ENCODE measurements around the gene MCTP2. TPM values are rescaled to one million over a fixed set of nuclear protein-coding genes. Genes with fewer than 3 reads are reported as not detected.

MCTP2 gene
- total RNA-seq, 1 donor = 3.9 TPM

DNA sequence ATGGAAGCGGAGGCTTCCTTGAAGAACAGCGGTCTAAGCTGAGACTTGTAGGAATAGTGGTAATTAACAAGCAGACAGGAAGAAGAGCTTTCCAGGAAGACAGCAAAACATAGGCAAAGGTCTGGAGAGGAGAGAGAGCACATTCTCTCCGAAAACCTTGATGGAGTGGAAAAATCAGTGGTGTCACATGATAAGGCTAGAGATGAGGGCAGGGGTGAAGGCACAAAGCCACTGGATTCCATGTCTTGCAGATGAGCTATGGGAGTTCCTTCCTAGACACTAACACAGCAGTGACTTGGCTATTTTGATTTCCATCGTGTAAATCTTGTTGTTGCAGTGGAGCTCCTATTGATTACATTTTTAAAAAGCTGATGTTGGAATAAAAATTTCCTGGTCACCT, 132.0 kb downstream of the MCTP2 start:
- H3K4me3 ChIP-seq (ENCODE audit: low read depth, low read length) = no peak overlapping the region
- DNase-seq (ENCODE audit: low read depth) = no peak
- TF ChIP-seq, protein P1, sequence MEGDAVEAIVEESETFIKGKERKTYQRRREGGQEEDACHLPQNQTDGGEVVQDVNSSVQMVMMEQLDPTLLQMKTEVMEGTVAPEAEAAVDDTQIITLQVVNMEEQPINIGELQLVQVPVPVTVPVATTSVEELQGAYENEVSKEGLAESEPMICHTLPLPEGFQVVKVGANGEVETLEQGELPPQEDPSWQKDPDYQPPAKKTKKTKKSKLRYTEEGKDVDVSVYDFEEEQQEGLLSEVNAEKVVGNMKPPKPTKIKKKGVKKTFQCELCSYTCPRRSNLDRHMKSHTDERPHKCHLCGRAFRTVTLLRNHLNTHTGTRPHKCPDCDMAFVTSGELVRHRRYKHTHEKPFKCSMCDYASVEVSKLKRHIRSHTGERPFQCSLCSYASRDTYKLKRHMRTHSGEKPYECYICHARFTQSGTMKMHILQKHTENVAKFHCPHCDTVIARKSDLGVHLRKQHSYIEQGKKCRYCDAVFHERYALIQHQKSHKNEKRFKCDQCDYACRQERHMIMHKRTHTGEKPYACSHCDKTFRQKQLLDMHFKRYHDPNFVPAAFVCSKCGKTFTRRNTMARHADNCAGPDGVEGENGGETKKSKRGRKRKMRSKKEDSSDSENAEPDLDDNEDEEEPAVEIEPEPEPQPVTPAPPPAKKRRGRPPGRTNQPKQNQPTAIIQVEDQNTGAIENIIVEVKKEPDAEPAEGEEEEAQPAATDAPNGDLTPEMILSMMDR (IDR thresholded peaks at IDR 0.05; ENCODE audit: insufficient read depth, low read length) = no peak

DNA sequence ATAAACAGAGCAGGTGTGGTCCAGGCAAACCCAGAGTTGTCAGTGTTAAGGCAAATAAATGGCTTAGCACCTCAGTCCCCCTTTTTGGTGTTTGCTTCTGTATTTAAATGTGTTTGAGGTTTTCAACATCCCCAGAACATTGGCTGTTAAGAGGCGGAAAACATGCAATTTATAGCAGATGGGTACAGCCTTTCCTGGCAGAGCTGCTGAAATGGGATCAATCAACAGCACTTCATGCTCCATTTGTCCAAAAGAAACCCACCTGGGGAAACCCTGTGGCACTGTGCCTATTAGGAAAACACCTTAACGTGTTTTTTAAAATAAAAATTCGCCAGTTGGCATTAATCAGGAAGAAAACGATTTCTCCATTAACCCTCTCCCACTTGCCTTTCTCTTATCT, 135.4 kb downstream of the MCTP2 start:
- TF ChIP-seq, protein P1 (IDR thresholded peaks at IDR 0.05; ENCODE audit: insufficient read depth, low read length) = no peak
- no peak overlapping the region for H3K4me3 ChIP-seq (ENCODE audit: low read depth, low read length)
- no peak for DNase-seq (ENCODE audit: low read depth)

DNA sequence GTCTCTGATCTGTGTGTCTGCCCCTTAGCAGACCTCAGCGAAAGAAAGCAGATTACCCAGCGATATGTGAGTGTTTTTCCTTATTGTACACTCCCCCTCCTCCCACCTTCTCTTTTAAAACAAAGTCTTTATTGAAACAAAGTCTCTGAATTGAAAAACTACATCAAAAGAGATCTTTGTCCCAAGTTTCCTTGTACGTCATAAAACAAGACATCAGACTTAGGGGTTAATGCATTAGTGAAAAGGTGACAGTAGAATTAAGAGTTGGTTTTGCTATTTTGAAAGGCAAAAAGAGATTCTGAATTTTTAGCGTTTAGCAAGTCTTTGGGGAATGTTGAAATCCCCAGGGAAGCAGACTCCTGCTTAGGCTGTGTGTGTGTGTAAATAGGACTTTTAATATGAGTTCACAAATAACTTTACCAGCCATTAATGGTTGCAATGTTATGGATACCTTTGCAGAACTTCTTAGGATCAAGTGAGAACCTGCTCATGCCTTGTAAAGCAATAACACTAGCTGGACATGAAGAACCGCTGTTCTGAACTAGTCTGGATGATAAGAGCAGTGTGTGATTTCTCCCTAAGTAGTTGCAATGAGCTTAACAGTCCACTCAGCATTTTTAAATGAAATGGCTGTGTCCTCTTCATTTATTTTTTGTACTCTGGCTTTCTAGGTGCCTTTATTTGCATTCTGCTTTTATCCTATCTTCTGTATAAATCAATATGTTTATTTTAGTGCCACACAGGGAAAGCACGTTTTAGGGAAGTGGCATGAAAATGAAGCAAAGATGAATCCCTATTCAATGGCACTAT, 136.6 kb downstream of the MCTP2 start:
- no peak for DNase-seq (ENCODE audit: low read depth)
- no peak overlapping the region for H3K4me3 ChIP-seq (ENCODE audit: low read depth, low read length)
- TF ChIP-seq, protein P1 (IDR thresholded peaks at IDR 0.05; ENCODE audit: insufficient read depth, low read length) = no peak

DNA sequence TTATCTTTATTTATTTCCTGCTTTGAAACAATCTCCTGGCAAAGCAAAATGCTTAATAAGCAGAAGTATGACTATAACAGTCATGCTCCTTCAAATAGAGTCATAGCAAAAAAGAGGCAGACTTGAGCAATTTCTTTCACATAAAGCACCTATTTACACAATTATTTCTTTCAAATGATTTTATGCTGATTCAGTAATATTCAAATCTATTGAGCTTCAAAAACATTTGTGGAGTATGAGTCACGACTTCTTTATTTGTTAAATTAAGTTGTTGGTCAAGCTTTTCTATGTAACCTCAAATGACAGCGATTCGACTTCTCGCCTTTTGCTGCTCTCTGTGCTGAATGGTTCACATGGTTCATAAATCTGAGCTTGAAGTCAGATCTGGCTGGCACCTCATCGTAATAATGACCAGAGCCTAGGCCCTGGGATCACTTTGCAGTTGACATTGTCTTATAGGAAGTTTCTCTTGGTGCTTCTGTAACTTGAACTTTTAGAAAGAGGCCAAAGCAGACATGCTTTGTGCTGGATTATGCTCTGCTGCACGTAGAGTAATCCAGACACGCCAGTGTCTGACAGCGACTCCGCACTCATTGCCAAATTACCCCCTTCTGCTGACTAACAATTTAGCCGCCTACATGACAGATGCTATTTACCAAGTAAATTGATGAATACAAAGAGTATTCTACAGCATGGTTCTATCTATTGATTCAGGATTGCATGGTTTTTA, 139.0 kb downstream of the MCTP2 start:
- H3K4me3 ChIP-seq (ENCODE audit: low read depth, low read length) = no peak overlapping the region
- TF ChIP-seq, protein P1 (IDR thresholded peaks at IDR 0.05; ENCODE audit: insufficient read depth, low read length) = no peak
- no peak for DNase-seq (ENCODE audit: low read depth)

DNA sequence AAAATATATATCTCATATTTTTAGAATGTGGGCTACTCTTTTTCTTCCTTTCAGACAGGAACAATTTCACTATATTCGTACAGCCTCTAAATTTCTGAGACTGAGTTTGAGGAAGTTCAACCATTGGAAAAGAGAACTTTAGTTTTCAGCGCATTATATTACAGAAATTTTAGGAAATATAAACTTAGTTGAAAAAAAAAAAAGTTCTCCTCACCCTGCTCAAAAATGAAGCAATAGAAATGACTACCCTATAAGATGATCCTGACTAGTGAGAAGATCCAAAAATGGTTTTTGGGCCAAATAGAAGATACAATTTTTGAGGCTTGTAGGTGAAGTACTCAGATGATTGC, 139.6 kb downstream of the MCTP2 start:
- no peak overlapping the region for H3K4me3 ChIP-seq (ENCODE audit: low read depth, low read length)
- DNase-seq (ENCODE audit: low read depth) = no peak
- TF ChIP-seq, protein P1 (IDR thresholded peaks at IDR 0.05; ENCODE audit: insufficient read depth, low read length) = no peak

DNA sequence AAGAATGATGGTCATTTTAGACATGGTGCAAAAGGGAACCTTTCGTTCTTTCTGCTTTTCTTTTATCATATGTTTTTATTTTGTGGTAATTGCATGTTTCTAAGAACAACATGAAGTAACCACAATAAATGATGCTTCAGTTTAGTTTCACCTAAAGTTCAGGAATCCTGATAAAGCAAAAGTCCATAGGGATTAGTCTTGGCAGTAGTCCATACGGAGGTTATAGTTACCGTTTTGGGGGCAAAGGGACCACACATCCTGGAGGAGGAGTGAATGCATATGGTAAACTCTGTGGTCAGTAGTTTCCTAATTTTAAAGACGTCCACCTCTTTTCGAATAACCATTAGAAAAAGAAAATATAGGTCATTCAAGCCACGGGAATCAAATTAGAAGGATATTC, 141.5 kb downstream of the MCTP2 start:
- no peak overlapping the region for H3K4me3 ChIP-seq (ENCODE audit: low read depth, low read length)
- TF ChIP-seq, protein P1 (IDR thresholded peaks at IDR 0.05; ENCODE audit: insufficient read depth, low read length) = no peak
- no peak for DNase-seq (ENCODE audit: low read depth)

Data from fibroblast of the aortic adventitia (primary cell).